GM21576 (cell line): ENCODE data around the gene EPHA10.

ENCODE experiments used
- ATAC-seq: cut with Tn5 transposase; IDR thresholded peaks from one replicate; pipeline ENCODE4 v1.9.1; 2021; ENCODE audit warnings: mild to moderate bottlenecking, moderate library complexity; ENCODE audit not compliant: unreplicated experiment

The EPHA10 gene

DNA sequence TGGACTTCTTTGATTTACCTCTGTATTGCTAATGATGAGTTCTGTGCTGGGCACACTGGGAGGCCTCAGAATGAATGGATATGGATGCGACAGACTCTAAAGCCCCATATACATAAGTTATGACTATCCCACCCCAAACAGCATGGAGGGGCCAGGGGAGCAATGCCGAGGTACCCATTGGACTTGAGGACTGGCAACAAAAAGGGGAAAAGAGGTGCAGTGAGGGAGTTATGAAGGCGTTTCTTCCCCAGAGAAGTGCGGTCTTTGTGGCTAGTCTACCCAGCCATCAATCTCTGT, 87.8 kb downstream of the EPHA10 start:
- ATAC-seq, result no peak

DNA sequence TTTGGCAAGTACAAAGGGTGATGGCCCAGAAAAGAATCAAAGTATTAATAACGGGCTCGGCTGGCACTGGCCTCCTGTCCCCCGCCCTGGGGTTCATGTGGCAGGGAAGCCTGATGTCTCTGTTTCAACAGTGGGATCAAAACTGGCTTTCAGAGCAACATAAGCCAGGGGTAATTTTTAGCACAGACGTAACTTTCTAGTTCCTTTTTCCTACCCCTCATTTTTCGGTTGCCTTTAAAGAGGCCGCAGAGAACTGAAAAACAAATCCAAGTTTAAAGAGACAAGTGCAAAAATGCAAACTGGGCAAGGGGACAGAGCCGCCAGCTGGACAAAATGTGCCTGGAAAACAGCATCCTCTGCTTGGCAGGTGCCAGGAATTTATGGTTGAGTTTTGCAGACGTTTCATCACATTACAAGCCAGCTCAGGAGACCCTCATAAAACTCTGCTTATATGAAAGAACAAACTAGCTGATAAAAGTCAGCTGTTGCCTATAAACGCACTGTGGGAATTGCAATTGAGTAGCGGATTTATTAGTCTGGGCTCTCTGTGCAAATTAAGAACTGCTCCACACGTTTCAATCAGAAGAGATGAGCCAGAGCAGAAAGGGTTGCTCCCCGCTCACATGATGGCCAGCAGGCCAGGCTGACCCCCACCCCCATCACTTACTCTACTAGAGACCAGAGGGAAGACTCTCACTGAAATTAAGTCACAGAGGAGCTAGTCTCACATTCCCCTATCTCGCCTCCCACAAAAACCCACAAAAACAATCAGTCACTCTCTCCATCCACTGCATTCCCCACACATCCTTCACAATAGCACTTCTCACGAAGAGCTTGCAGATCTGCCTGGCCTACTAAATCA, 88.4 kb downstream of the EPHA10 start:
- ATAC-seq, result no peak

DNA sequence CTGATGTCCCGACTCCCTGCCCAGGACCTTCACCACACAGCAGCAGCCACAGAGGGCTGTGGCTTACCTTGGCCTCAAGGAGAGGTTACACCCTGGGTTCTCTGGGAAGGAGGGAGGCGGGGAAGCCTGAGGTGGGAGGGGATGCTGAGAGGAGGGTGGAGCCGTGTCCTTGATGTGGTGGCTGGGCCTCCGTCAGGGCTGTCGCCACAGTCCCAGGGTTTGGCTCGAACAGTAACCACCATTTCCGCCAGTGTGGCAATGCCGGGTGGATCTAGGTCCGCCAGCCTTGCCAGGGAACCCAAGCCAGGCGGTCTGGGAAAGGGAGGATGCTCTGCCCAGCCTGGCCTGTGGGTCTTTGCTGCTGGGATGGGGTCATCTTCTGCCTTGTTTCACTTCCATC, 91.0 kb downstream of the EPHA10 start:
- no peak for ATAC-seq

DNA sequence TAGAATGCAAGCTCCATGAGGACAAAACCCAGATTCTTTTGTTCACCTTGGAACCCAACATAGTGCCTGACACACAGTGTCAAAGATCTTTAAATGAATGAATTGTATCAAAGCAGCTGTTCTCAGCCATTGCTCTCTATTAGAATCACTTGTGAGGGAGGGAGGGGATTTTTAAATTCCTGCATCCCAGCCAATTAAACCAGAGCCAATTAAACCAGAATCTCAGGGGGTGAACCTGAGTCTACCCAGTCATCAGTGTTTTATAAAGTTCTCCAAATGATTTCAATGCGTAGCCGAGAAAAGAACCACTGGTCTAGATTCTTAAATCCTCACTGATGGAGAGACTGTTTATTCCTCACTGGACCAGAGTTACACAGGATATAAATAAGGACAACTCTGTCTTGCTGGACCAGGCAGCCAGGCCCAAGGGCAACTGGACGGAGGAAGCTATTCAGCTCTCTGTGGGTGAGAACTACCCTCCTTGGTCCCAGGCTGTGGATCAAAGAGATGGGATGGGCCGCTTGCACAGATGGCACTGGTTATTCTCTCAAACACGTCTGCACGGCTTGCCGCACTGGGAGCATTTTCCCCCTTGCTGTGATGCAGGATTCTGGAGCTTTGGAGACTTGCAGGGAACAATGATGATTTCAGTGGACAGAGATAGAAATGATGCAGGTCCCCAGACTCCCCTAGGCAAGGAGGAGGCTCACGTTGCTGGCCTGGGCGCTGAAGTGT, 92.6 kb downstream of the EPHA10 start:
- no peak for ATAC-seq

DNA sequence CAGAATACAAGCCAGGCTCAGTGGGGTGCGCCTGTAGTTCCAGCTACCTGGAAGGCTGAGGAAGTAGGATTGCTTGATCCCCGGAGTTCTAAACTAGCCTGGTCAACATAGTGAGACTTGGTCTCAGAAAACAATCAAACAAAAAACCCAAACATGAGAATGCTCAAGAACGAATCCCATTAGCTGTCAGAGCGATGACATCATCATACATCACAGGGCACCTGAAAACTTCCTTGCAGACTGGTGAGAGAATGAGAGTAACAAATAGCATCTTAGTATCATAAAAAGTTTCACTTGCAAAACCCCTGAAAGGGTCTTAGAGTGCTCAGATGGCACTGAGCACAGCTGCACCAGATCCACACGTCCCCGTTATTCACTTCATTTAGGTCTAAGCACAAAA, 93.7 kb downstream of the EPHA10 start:
- no peak for ATAC-seq

DNA sequence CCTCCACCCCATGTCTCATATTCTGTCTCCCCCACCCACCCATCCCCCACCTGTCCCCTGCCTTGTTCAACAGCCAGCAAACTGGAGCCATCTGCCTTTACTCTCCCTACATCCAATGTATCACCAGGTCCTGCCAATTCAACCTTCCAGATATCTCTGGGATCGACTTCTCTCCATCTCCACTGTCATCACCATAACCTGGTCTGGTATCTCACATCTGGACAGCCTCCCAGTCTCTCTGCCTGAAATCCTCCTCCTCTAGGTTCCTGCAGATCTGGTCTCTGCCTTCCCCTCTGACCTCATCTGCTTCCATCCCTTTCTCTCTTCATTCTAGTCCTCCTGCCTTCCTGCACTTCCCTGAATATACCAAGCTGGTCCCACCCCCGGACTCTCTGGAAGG, 94.8 kb downstream of the EPHA10 start:
- no peak for ATAC-seq

DNA sequence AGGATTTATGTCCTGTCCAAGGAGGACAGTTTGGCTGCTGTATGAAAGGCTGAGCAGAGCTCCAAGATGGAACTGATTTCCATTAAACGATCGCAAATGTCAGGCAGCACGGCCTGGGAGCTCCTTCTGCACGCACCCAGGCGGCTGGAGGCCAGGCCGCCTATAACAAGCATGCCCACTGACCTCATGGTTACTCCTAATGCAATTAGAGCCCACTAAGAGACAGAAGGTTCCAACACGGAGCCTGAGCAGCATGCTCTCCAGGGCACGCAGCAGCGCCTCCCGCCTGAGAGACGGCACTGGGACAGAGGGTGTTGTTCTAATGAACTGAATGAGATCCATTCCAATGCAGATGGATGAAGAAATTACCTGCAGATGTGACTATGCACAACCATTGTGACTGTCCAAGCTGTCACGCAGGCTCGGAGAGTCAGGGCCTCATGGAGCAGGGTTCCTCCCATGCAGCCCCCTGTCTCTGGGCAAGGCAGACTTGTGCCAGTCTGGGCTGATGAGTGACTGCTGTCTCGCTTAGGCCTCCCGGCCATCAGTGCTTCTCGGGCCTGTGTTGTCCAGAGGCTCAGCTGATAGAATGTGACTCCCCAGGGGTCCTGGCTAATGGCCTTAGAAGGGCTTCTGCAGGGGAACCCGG, 97.8 kb downstream of the EPHA10 start:
- ATAC-seq, result no peak

DNA sequence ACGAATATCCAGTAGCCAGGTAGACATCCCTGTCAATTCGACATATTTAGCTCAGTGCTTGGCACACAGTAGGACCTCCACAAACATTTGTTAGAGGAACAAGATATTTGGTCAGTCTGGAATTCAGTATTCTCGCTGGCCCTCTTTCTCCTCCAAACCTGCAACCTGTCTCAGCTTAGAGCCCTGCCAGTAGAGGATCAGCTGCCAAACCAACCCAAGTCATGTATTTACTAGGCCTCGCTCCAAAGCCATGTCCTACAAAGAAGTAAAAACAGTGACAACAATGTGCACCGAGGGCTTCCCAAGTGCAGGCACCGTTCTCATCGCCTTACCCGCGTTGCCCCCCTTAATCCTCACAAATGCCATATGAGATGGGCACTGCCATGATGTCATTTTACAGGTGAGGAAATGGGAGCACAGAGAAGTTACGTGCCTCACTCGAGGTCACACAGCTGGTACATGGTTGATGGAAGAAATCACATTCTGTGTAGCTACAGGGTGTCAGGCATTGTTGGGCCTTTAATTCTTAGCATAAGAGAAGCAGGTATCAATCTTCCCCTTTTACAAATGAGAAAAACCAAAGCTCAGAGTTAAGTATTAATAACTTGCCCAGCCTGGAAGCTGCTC, 98.6 kb downstream of the EPHA10 start:
- ATAC-seq, result no peak
